ENCODE data around the gene CDKAL1.

The CDKAL1 gene

GRCh38 chr6:20965915-20966314, 431.7 kb downstream of the CDKAL1 start:
- no peak overlapping the region for H3K27ac ChIP-seq (ENCODE audit: low read length)
- WGBS (ENCODE audit: insufficient coverage, insufficient read length) = no CpG with 5 or more reads among the region's 5 CpGs

GRCh38 chr6:20969551-20969950, 435.3 kb downstream of the CDKAL1 start:
- H3K36me3 ChIP-seq (ENCODE audit: control insufficient read depth, insufficient read depth, low read length) = no peaks in the 10 kb centered on the region
- no peaks in the 10 kb centered on the region for H3K9me3 ChIP-seq (ENCODE audit: control insufficient read depth, insufficient read depth, low read length)
- H3K27me3 ChIP-seq (ENCODE audit: control insufficient read depth, insufficient read depth, low read length) = no peaks in the 10 kb centered on the region
- H3K4me1 ChIP-seq (ENCODE audit: control insufficient read depth, insufficient read depth, low read length) = no peaks in the 10 kb centered on the region
- no CpG with 5 or more reads among the region's 1 CpG for whole genome bisulfite sequencing (ENCODE audit: insufficient coverage, insufficient read length)
- H3K4me3 ChIP-seq (ENCODE audit: low read length) = no peak overlapping the region
- no peak for DNase-seq (ENCODE audit: low read depth, low spot score)
- no peak overlapping the region for H3K27ac ChIP-seq (ENCODE audit: low read length)

More at GRCh38 chr6:20965915-20966314, 431.7 kb downstream of the CDKAL1 start:
- H3K4me1 ChIP-seq (ENCODE audit: control insufficient read depth, insufficient read depth, low read length) = no peaks in the 10 kb centered on the region
- H3K27me3 ChIP-seq (ENCODE audit: control insufficient read depth, insufficient read depth, low read length) = no peaks in the 10 kb centered on the region
- no peak for DNase-seq (ENCODE audit: low read depth, low spot score)
- H3K4me3 ChIP-seq (ENCODE audit: low read length) = no peak overlapping the region
- H3K36me3 ChIP-seq (ENCODE audit: control insufficient read depth, insufficient read depth, low read length) = no peaks in the 10 kb centered on the region
- no peaks in the 10 kb centered on the region for H3K9me3 ChIP-seq (ENCODE audit: control insufficient read depth, insufficient read depth, low read length)

- Histone ChIP-seq H3K36me3 (ENCODE audit: control insufficient read depth, insufficient read depth, low read length) (no peaks in the 10 kb centered on the region), H3K9me3 (ENCODE audit: control insufficient read depth, insufficient read depth, low read length) (no peaks in the 10 kb centered on the region), H3K4me3 (ENCODE audit: low read length) (no peak overlapping the region), H3K27ac (ENCODE audit: low read length) (no peak overlapping the region), H3K4me1 (ENCODE audit: control insufficient read depth, insufficient read depth, low read length) (no peaks in the 10 kb centered on the region), H3K27me3 (ENCODE audit: control insufficient read depth, insufficient read depth, low read length) (no peaks in the 10 kb centered on the region)
- DNase-seq (ENCODE audit: low read depth, low spot score) = no peak
- WGBS (ENCODE audit: insufficient coverage, insufficient read length) = no CpG with 5 or more reads among the region's 5 CpGs
Measured at GRCh38 chr6:20976391-20976918, 442.2 kb downstream of the CDKAL1 start.

GRCh38 chr6:20978151-20978614, 443.9 kb downstream of the CDKAL1 start:
- no peak for DNase-seq (ENCODE audit: low read depth, low spot score)
- Histone ChIP-seq H3K27ac (ENCODE audit: low read length) (no peak overlapping the region), H3K4me3 (ENCODE audit: low read length) (no peak overlapping the region), H3K9me3 (ENCODE audit: control insufficient read depth, insufficient read depth, low read length) (no peaks in the 10 kb centered on the region), H3K36me3 (ENCODE audit: control insufficient read depth, insufficient read depth, low read length) (no peaks in the 10 kb centered on the region), H3K27me3 (ENCODE audit: control insufficient read depth, insufficient read depth, low read length) (no peaks in the 10 kb centered on the region), H3K4me1 (ENCODE audit: control insufficient read depth, insufficient read depth, low read length) (no peaks in the 10 kb centered on the region)
- no CpG with 5 or more reads among the region's 5 CpGs for WGBS (ENCODE audit: insufficient coverage, insufficient read length)

- H3K4me1 ChIP-seq (ENCODE audit: control insufficient read depth, insufficient read depth, low read length) = no peaks in the 10 kb centered on the region
- H3K27me3 ChIP-seq (ENCODE audit: control insufficient read depth, insufficient read depth, low read length) = no peaks in the 10 kb centered on the region
- no peak overlapping the region for H3K4me3 ChIP-seq (ENCODE audit: low read length)
- DNase-seq (ENCODE audit: low read depth, low spot score) = no peak
- no peaks in the 10 kb centered on the region for H3K36me3 ChIP-seq (ENCODE audit: control insufficient read depth, insufficient read depth, low read length)
- WGBS (ENCODE audit: insufficient coverage, insufficient read length) = no CpG with 5 or more reads among the region's 1 CpG
- no peaks in the 10 kb centered on the region for H3K9me3 ChIP-seq (ENCODE audit: control insufficient read depth, insufficient read depth, low read length)
- no peak overlapping the region for H3K27ac ChIP-seq (ENCODE audit: low read length)
Measured at GRCh38 chr6:20979076-20979475, 444.8 kb downstream of the CDKAL1 start.

- Histone ChIP-seq H3K27me3 (ENCODE audit: control insufficient read depth, insufficient read depth, low read length) (no peaks in the 10 kb centered on the region), H3K27ac (ENCODE audit: low read length) (no peak overlapping the region), H3K36me3 (ENCODE audit: control insufficient read depth, insufficient read depth, low read length) (no peaks in the 10 kb centered on the region), H3K9me3 (ENCODE audit: control insufficient read depth, insufficient read depth, low read length) (no peaks in the 10 kb centered on the region), H3K4me3 (ENCODE audit: low read length) (no peak overlapping the region), H3K4me1 (ENCODE audit: control insufficient read depth, insufficient read depth, low read length) (no peaks in the 10 kb centered on the region)
- DNase-seq (ENCODE audit: low read depth, low spot score) = no peak
- no CpG with 5 or more reads among the region's 5 CpGs for WGBS (ENCODE audit: insufficient coverage, insufficient read length)
Measured at GRCh38 chr6:20983961-20984360, 449.7 kb downstream of the CDKAL1 start.

- DNase-seq (ENCODE audit: low read depth, low spot score) = no peak
- Histone ChIP-seq H3K4me1 (ENCODE audit: control insufficient read depth, insufficient read depth, low read length) (no peaks in the 10 kb centered on the region), H3K27ac (ENCODE audit: low read length) (no peak overlapping the region), H3K9me3 (ENCODE audit: control insufficient read depth, insufficient read depth, low read length) (no peaks in the 10 kb centered on the region), H3K36me3 (ENCODE audit: control insufficient read depth, insufficient read depth, low read length) (no peaks in the 10 kb centered on the region), H3K27me3 (ENCODE audit: control insufficient read depth, insufficient read depth, low read length) (no peaks in the 10 kb centered on the region), H3K4me3 (ENCODE audit: low read length) (no peak overlapping the region)
- WGBS (ENCODE audit: insufficient coverage, insufficient read length) = no CpG with 5 or more reads among the region's 1 CpG
Measured at GRCh38 chr6:20985821-20986220, 451.6 kb downstream of the CDKAL1 start.

- H3K27ac ChIP-seq (ENCODE audit: low read length) = no peak overlapping the region
- WGBS (ENCODE audit: insufficient coverage, insufficient read length) = no CpG with 5 or more reads among the region's 2 CpGs
- DNase-seq (ENCODE audit: low read depth, low spot score) = no peak
- no peak overlapping the region for H3K4me3 ChIP-seq (ENCODE audit: low read length)
- H3K9me3 ChIP-seq (ENCODE audit: control insufficient read depth, insufficient read depth, low read length) = no peaks in the 10 kb centered on the region
- H3K4me1 ChIP-seq (ENCODE audit: control insufficient read depth, insufficient read depth, low read length) = no peaks in the 10 kb centered on the region
- H3K27me3 ChIP-seq (ENCODE audit: control insufficient read depth, insufficient read depth, low read length) = no peaks in the 10 kb centered on the region
- no peaks in the 10 kb centered on the region for H3K36me3 ChIP-seq (ENCODE audit: control insufficient read depth, insufficient read depth, low read length)
Measured at GRCh38 chr6:20991910-20992309, 457.7 kb downstream of the CDKAL1 start.

GRCh38 chr6:20996099-20996498, 461.8 kb downstream of the CDKAL1 start:
- no peaks in the 10 kb centered on the region for H3K4me1 ChIP-seq (ENCODE audit: control insufficient read depth, insufficient read depth, low read length)
- no CpG with 5 or more reads among the region's 4 CpGs for WGBS (ENCODE audit: insufficient coverage, insufficient read length)
- H3K4me3 ChIP-seq (ENCODE audit: low read length) = no peak overlapping the region
- H3K36me3 ChIP-seq (ENCODE audit: control insufficient read depth, insufficient read depth, low read length) = no peaks in the 10 kb centered on the region
- H3K27ac ChIP-seq (ENCODE audit: low read length) = no peak overlapping the region
- no peaks in the 10 kb centered on the region for H3K9me3 ChIP-seq (ENCODE audit: control insufficient read depth, insufficient read depth, low read length)
- no peak for DNase-seq (ENCODE audit: low read depth, low spot score)
- no peaks in the 10 kb centered on the region for H3K27me3 ChIP-seq (ENCODE audit: control insufficient read depth, insufficient read depth, low read length)

- no CpG with 5 or more reads among the region's 3 CpGs for WGBS (ENCODE audit: insufficient coverage, insufficient read length)
Measured at GRCh38 chr6:20997143-20997769, 463.0 kb downstream of the CDKAL1 start.

GRCh38 chr6:20997770-20998147, 463.5 kb downstream of the CDKAL1 start:
- Histone ChIP-seq H3K9me3 (ENCODE audit: control insufficient read depth, insufficient read depth, low read length) (no peaks in the 10 kb centered on the region), H3K4me1 (ENCODE audit: control insufficient read depth, insufficient read depth, low read length) (no peaks in the 10 kb centered on the region), H3K36me3 (ENCODE audit: control insufficient read depth, insufficient read depth, low read length) (no peaks in the 10 kb centered on the region), H3K27ac (ENCODE audit: low read length) (no peak overlapping the region), H3K4me3 (ENCODE audit: low read length) (no peak overlapping the region), H3K27me3 (ENCODE audit: control insufficient read depth, insufficient read depth, low read length) (no peaks in the 10 kb centered on the region)
- DNase-seq (ENCODE audit: low read depth, low spot score) = no peak
- no CpG with 5 or more reads among the region's 3 CpGs for WGBS (ENCODE audit: insufficient coverage, insufficient read length)

More at GRCh38 chr6:20997143-20997769, 463.0 kb downstream of the CDKAL1 start:
- Histone ChIP-seq H3K27me3 (ENCODE audit: control insufficient read depth, insufficient read depth, low read length) (no peaks in the 10 kb centered on the region), H3K27ac (ENCODE audit: low read length) (no peak overlapping the region), H3K4me3 (ENCODE audit: low read length) (no peak overlapping the region), H3K36me3 (ENCODE audit: control insufficient read depth, insufficient read depth, low read length) (no peaks in the 10 kb centered on the region), H3K9me3 (ENCODE audit: control insufficient read depth, insufficient read depth, low read length) (no peaks in the 10 kb centered on the region), H3K4me1 (ENCODE audit: control insufficient read depth, insufficient read depth, low read length) (no peaks in the 10 kb centered on the region)
- DNase-seq (ENCODE audit: low read depth, low spot score) = no peak

All from iPS DF 6.9 (cell line).